MCF 10A (cell line): ENCODE measurements around the gene CASP5. TPM values are rescaled to one million over a fixed set of nuclear protein-coding genes. Genes with fewer than 3 reads are reported as not detected.

Experiments used
- BruUV-seq: library from RNA; stranded (reverse); fragments of 400-500 nt; replicated peaks from 2 replicates; lab custom pipeline; 2021; lab: Mats Ljungman, UMichigan
- CTCF ChIA-PET: fragments of 300-600 bp; sonication (Branson Sonifier 250); formaldehyde crosslinking; extraction: SDS; loops from one replicate; lab custom pipeline; 2021; ENCODE audit warnings: antibody characterized with exemption, inconsistent platforms; lab: Yijun Ruan, JAX
- POLR2A ChIA-PET: fragments of 300-600, 350-650 bp; sonication (Branson Sonifier 250); formaldehyde crosslinking; extraction: SDS; loops from one replicate; lab custom pipeline; 2020; ENCODE audit warnings: antibody characterized with exemption, inconsistent platforms; lab: Yijun Ruan, JAX
- DNase-seq: peaks from one replicate; pipeline ENCODE4 v3.0.0-alpha.2; 2018; ENCODE audit not compliant: unreplicated experiment
- H3K27ac Mint-ChIP-seq: one replicate; pipeline ENCODE4 v1.8.0; 2022; ENCODE audit warnings: mild to moderate bottlenecking, low read depth, mixed read lengths; ENCODE audit not compliant: unreplicated experiment
- H3K27me3 Mint-ChIP-seq: one replicate; pipeline ENCODE4 v1.8.0; 2022; ENCODE audit warnings: mixed read lengths; ENCODE audit not compliant: insufficient read depth, unreplicated experiment
- H3K36me3 Mint-ChIP-seq: one replicate; pipeline ENCODE4 v1.8.0; 2022; ENCODE audit warnings: mild to moderate bottlenecking, moderate library complexity, mixed read lengths; ENCODE audit not compliant: insufficient read depth, unreplicated experiment
- H3K4me1 Mint-ChIP-seq: one replicate; pipeline ENCODE4 v1.8.0; 2022; ENCODE audit warnings: mixed read lengths; ENCODE audit not compliant: insufficient read depth, unreplicated experiment
- H3K4me3 Mint-ChIP-seq: one replicate; pipeline ENCODE4 v1.8.0; 2022; ENCODE audit warnings: mild to moderate bottlenecking, moderate library complexity, mixed read lengths; ENCODE audit not compliant: unreplicated experiment
- H3K9me3 Mint-ChIP-seq: one replicate; pipeline ENCODE4 v1.8.0; 2022; ENCODE audit warnings: mixed read lengths; ENCODE audit not compliant: unreplicated experiment
- CTCF ChIP-seq: fragments of 200-600 bp; IDR thresholded peaks from one replicate; pipeline ENCODE4 v1.8.0; 2022; ENCODE audit warnings: antibody characterized with exemption, mild to moderate bottlenecking; ENCODE audit not compliant: unreplicated experiment
- intact Hi-C: fragments of 100-400 bp; cut with micrococcal nuclease; formaldehyde crosslinking; loops from 2 replicates; pipeline ENCODE4 v1.14.1; 2022
- total RNA-seq: library from RNA; stranded (reverse); gene quantifications from 2 replicates; pipeline ENCODE4 v1.2.3, GENCODE V29; 2022

Gene CASP5
- total RNA-seq, 1 experiment from 2014 or later, result not detected

DNA sequence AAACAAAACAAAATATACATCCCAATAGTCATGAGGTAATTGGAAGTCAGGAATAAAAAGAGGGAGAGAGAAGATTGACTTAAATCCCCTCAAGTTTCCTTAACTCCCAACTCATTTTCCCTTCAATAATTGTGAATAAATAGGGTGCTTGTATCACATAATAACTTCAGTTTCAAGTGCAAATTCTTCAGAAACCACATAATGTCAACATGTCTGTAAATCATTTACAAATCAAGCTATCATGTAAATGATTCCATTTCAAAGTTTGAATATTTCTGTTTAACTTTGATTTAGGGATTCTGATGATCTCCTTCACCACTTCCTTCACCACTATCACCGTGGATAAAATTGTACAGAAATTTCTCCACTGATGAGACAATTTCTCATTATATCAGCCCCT is 23.2 kb downstream of the CASP5 start:
- no peaks in the 10 kb centered on the region for H3K27me3 Mint-ChIP-seq
- TF ChIP-seq CTCF, result no peak
- no TSS peak for BruUV-seq
- peaks cover 9% of the 10 kb centered on the region for H3K9me3 Mint-ChIP-seq
- ChIA-PET POLR2A (no interaction called here), CTCF (no interaction called here)
- H3K27ac Mint-ChIP-seq, result no peak overlapping the region
- H3K4me3 Mint-ChIP-seq, result no peak overlapping the region
- no peaks in the 10 kb centered on the region for H3K36me3 Mint-ChIP-seq
- H3K4me1 Mint-ChIP-seq, result no peaks in the 10 kb centered on the region
- intact Hi-C loops, result no loop called here
- no peak for DNase-seq

DNA sequence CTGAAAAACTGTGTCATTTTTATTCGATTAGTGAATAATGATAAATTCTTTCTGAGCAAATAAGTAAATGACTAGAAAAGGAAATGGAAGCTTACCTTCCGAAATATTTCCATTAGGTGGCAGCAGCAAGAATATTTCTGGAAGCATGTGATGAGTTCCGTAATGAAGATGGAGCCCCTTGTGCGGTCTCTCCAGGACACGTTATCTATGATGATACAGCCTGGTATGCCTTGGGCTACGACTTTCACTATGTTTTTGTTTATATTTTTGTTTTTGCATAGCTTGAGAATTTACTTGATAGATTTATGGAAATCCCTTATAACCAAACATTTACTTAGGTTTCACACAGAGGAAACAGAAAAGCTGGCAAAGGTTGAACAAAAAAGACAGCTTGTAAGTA is 25.7 kb downstream of the CASP5 start:
- intact Hi-C loops, result no loop called here

GRCh38 chr11:104995001-104995408 is 28.0 kb downstream of the CASP5 start:
- no peak overlapping the region for H3K4me3 Mint-ChIP-seq
- peaks cover 11% of the 10 kb centered on the region for H3K9me3 Mint-ChIP-seq
- no TSS peak for BruUV-seq
- no peak overlapping the region for H3K27ac Mint-ChIP-seq
- no peaks in the 10 kb centered on the region for H3K4me1 Mint-ChIP-seq
- H3K36me3 Mint-ChIP-seq, result no peaks in the 10 kb centered on the region
- H3K27me3 Mint-ChIP-seq, result no peaks in the 10 kb centered on the region
- TF ChIP-seq CTCF, result no peak
- DNase-seq, result no peak
- intact Hi-C loops, result no loop called here
- ChIA-PET POLR2A (no interaction called here), CTCF (no interaction called here)

More for the DNA sequence above, 25.7 kb downstream of the CASP5 start:
- no peaks in the 10 kb centered on the region for H3K27me3 Mint-ChIP-seq
- H3K27ac Mint-ChIP-seq, result no peak overlapping the region
- no peak overlapping the region for H3K4me3 Mint-ChIP-seq
- no peak for DNase-seq
- POLR2A ChIA-PET, result interaction anchor here (0.8 kb wide), 2 partner anchors 27 to 50 kb away, joined by 3 read pairs; no protein-coding TSS in a partner anchor
- H3K9me3 Mint-ChIP-seq, result peaks cover 14% of the 10 kb centered on the region
- peak; percentile 15 for TF ChIP-seq CTCF
- CTCF ChIA-PET, result interaction anchor here (0.6 to 1.5 kb wide), 9 partner anchors 12 to 1811 kb away, joined by 3 to 12 read pairs (median 4); no protein-coding TSS in a partner anchor
- H3K36me3 Mint-ChIP-seq, result no peaks in the 10 kb centered on the region
- H3K4me1 Mint-ChIP-seq, result no peaks in the 10 kb centered on the region
- BruUV-seq, result no TSS peak

GRCh38 chr11:104992781-104993180 is 30.2 kb downstream of the CASP5 start:
- Mint-ChIP-seq H3K9me3 (peaks cover 18% of the 10 kb centered on the region), H3K4me1 (no peaks in the 10 kb centered on the region), H3K4me3 (no peak overlapping the region), H3K27ac (no peak overlapping the region), H3K27me3 (no peaks in the 10 kb centered on the region), H3K36me3 (no peaks in the 10 kb centered on the region)
- ChIA-PET POLR2A (no interaction called here), CTCF (interaction anchor here (0.8 kb wide), 1 partner anchor 14 kb away, joined by 3 read pairs; no protein-coding TSS in a partner anchor)
- BruUV-seq, result no TSS peak
- no peak for TF ChIP-seq CTCF
- intact Hi-C loops, result no loop called here
- DNase-seq, result no peak
